OCI-LY1 (cell line): ENCODE results near the gene SMIM21.

Experiments used
- CTCF ChIP-seq: fragments of 200-600 bp; sonication (generic), shearing (Covaris generic); IDR thresholded peaks from 2 replicates; pipeline ENCODE4 v1.5.1; 2017; ENCODE audit warnings: mild to moderate bottlenecking, antibody characterized with exemption, low read length, moderate library complexity, mixed read lengths
- EZH2 ChIP-seq: fragments of 200-600 bp; sonication (generic), shearing (Covaris generic); IDR thresholded peaks from 2 replicates; pipeline ENCODE4 v1.8.0; 2017; ENCODE audit warnings: borderline replicate concordance, mixed run types, mild to moderate bottlenecking, antibody characterized with exemption, low read length, moderate library complexity, mixed read lengths

GRCh38 chr18:75362435-75362834, 65.1 kb downstream of the SMIM21 start:
- TF ChIP-seq CTCF (no peak), EZH2 (no peak)
